Muscle of leg (tissue), 11 donors: ENCODE measurements around the gene RGS16. TPM values are rescaled to one million over a fixed set of nuclear protein-coding genes. Genes with fewer than 3 reads are reported as not detected.
A peak's percentile ranks its signal among the peaks of the same experiment; 100 is the strongest.

Experiments
- DNase-seq: peaks from one replicate; pipeline ENCODE4 v3.0.0; 2013
- H3K27ac ChIP-seq: one replicate; pipeline ENCODE4 v1.5.1; 2013; ENCODE audit warnings: mild to moderate bottlenecking, low read length, control low read depth
- H3K27me3 ChIP-seq: one replicate; pipeline ENCODE4 v1.6.1; 2013; ENCODE audit warnings: low read length; ENCODE audit not compliant: control insufficient read depth, insufficient read depth
- H3K36me3 ChIP-seq: one replicate; pipeline ENCODE4 v1.6.1; 2013; ENCODE audit warnings: low read length; ENCODE audit not compliant: control insufficient read depth, insufficient read depth
- H3K4me1 ChIP-seq: one replicate; pipeline ENCODE4 v1.6.1; 2013; ENCODE audit warnings: low read length; ENCODE audit not compliant: control insufficient read depth, insufficient read depth
- H3K4me3 ChIP-seq: one replicate; pipeline ENCODE4 v1.5.1; 2013; ENCODE audit warnings: low read length, control low read depth
- H3K9me3 ChIP-seq: replicated peaks from 2 replicates; pipeline ENCODE4 v1.6.1; 2013; ENCODE audit warnings: low read depth, low read length; ENCODE audit not compliant: control insufficient read depth
- WGBS: methylation state at CpG from one replicate; pipeline ENCODE4 v1.1.5; 2013; ENCODE audit warnings: missing lambda C conversion rate; ENCODE audit not compliant: insufficient coverage; 5-methylcytosine and 5-hydroxymethylcytosine counted together
- polyA plus RNA-seq, 8 donors: library from polyadenylated mRNA; unstranded; fragments of 120-200 nt; gene quantifications; one replicate each; pipeline versions ENCODE4 v1.2.1 to v1.2.3, GENCODE V29; 2013; ENCODE audit warnings: inconsistent platforms in 1 of 8, low replicate concordance in 1 of 8; ENCODE audit not compliant: insufficient read length in 8 of 8, insufficient read depth in 1 of 8
- total RNA-seq: library from RNA; stranded (reverse); fragments of 120-200 nt; gene quantifications from one replicate; pipeline ENCODE4 v1.2.4, GENCODE V29; 2013

The RGS16 gene
- total and polyA plus RNA-seq, 9 donors = 5.4 to 17.4 (median 9.2) TPM

DNA sequence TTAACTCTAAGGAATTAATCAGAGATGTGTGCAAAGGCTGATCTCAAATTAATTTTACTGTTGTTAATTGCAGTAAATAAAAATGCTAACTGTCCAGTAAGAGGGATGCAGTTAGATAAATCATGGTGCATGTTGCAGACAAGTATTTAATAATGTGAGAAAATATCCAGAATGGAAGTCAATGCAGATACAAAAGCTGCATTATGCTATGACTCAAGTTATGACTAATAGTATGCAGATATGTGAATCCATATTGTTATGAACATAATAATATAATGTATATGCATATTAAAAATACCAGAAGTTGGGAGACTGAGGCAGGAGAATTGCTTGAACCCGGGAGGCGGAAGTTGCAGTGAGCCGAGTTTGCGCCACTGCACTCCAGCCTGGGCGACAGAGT, 36.6 kb downstream of the RGS16 start:
- 100% methylated on average over 1 of the region's 5 CpGs for WGBS
- Histone ChIP-seq H3K9me3 (no peaks in the 10 kb centered on the region), H3K27ac (no peak overlapping the region), H3K4me1 (no peaks in the 10 kb centered on the region), H3K36me3 (no peaks in the 10 kb centered on the region), H3K4me3 (no peak overlapping the region), H3K27me3 (no peaks in the 10 kb centered on the region)
- DNase-seq = no peak

DNA sequence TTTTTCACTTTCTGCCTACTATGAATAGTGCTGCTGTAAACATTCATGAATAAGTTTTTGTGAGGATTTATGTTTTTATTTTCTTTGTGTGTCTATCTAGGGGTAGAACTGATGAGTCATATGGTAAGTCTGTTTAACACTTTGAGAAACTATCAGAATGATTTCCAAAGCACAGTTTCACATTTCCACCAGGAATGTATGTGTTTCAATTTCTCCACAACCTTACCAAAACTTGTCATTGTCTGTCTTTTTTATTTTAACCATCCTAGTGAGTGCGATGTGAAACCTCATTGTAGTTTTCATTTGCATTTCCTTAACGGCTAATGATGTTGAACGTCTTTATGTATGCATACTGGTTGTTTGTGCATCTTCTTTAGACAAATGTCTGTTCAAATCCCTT, 38.7 kb downstream of the RGS16 start:
- H3K4me1 ChIP-seq = no peaks in the 10 kb centered on the region
- H3K9me3 ChIP-seq = no peaks in the 10 kb centered on the region
- no peak overlapping the region for H3K27ac ChIP-seq
- H3K27me3 ChIP-seq = no peaks in the 10 kb centered on the region
- no peak for DNase-seq
- WGBS = no CpG with 5 or more reads among the region's 3 CpGs
- H3K4me3 ChIP-seq = no peak overlapping the region
- H3K36me3 ChIP-seq = no peaks in the 10 kb centered on the region

DNA sequence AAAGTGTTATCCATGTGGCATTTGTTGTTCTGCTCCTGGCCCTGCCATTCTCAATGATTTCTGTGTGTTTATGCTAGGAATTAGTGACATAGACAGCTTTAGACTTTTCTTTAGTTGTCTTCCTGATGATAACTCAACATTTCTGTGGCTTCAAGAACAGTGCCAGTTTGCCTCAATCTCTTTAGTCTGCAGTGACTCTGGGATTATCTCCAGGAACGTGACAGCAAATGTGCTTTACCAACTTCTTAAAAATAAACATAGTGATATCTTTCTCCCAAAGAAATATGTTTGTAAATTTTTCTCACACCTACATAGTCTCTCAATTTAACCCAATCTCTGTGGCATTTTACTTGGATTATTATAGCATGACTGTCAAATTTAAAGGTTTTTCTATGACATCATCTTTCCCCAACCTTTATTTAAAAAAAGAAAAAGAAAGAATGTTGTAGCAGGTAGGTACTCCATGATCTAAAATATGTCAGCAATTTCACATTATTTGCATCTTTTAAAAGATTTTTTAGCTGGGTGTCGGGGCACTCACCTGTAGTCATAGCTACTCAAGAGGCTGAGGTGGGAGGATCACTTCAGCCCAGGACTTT, 39.7 kb downstream of the RGS16 start:
- H3K9me3 ChIP-seq = no peaks in the 10 kb centered on the region
- DNase-seq = no peak
- H3K36me3 ChIP-seq = no peaks in the 10 kb centered on the region
- no peak overlapping the region for H3K27ac ChIP-seq
- H3K4me1 ChIP-seq = no peaks in the 10 kb centered on the region
- no CpG with 5 or more reads among the region's 2 CpGs for WGBS
- no peak overlapping the region for H3K4me3 ChIP-seq
- no peaks in the 10 kb centered on the region for H3K27me3 ChIP-seq

DNA sequence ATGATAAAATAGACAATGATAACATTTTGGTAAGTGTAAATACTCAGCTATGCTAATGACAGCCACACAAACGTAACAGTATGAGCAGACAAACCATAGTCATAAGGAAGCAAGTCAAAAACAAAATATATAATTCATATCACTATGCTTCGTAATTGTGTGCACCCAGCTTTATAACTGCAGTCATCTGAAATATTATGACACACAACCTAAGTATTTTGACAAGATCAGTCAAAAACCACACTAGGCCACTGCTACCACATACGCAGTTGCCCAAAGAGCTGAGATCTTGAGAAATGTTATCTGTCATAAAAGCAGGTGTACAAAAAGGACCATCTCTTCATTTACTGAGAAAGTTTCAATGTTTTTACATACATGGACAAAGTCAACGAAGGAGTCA, 41.1 kb downstream of the RGS16 start:
- Histone ChIP-seq H3K27me3 (no peaks in the 10 kb centered on the region), H3K36me3 (no peaks in the 10 kb centered on the region), H3K4me1 (no peaks in the 10 kb centered on the region), H3K4me3 (no peak overlapping the region), H3K27ac (no peak overlapping the region), H3K9me3 (no peaks in the 10 kb centered on the region)
- WGBS = no CpG with 5 or more reads among the region's 4 CpGs
- no peak for DNase-seq

DNA sequence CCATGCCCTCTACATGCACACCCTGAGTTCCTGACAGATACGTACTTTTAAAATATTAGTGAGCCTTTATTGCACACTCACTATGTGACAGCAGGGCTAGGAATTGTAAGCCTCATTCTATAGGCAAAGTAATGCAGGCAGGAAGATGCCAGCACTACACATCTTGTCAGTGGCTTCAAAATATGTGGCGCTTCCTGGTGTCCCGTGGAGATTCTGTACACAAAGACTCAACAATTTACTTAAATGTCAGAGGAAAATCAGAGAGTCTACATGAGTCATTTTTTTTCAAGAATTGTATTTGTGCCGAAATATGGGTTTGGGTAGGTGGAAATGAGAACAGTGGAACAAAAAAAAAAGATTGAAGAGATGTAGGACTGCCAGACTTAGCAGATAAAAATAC, 42.7 kb downstream of the RGS16 start:
- H3K27ac ChIP-seq = no peak overlapping the region
- WGBS = no CpG with 5 or more reads among the region's 4 CpGs
- no peak for DNase-seq
- H3K4me1 ChIP-seq = no peaks in the 10 kb centered on the region
- H3K9me3 ChIP-seq = no peaks in the 10 kb centered on the region
- H3K36me3 ChIP-seq = no peaks in the 10 kb centered on the region
- no peaks in the 10 kb centered on the region for H3K27me3 ChIP-seq
- H3K4me3 ChIP-seq = no peak overlapping the region

DNA sequence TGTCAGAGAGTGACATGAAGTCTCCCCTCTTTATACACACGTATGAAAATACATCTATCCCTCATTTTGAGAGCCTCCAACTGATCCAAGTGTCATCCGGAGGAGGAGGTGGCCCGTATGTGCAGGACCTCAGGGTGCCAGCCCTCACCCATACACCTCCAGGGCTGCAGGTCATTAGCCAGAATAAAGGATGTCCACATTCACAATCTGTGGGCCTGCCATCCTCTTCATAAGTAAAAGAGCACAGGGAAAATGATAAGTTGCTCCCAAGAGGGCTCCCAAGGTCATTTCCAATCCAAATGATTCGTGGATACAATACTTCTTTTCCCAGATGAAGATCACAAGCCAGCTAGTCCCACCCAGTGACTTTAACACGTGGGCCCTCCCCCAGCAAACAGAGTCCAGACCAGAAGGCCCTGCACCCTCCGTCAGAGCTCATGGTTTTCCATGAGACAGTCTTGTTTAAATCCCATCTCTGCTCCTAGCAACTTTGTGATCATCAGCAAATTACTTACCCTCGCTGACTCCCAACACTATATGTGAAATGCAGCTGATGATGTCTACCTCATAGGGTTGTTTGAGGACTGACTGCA, 43.7 kb downstream of the RGS16 start:
- Histone ChIP-seq H3K36me3 (no peaks in the 10 kb centered on the region), H3K27ac (no peak overlapping the region), H3K4me1 (no peaks in the 10 kb centered on the region), H3K27me3 (no peaks in the 10 kb centered on the region), H3K4me3 (no peak overlapping the region), H3K9me3 (no peaks in the 10 kb centered on the region)
- peak; percentile 11 for DNase-seq
- WGBS = 44% methylated on average over 5 of the region's 7 CpGs

DNA sequence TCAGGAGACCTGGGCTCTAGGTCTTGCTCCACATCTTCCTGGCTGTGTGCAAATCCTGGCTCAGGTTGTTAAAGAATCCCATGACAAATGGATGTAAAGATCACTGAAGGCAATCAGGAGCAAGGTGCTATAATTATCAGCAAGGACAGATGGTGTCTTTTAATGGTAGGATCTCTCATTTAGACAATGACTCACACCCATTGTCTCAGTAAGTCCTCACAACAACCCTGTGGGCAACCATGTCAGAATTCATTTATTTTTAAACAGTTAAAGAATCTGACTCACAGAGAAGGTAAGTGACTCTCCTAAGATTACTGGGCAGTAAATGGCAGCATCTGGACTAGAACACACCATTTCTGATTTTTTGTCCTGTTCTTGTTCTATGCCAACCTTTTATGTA, 47.9 kb downstream of the RGS16 start:
- no peak overlapping the region for H3K4me3 ChIP-seq
- H3K27me3 ChIP-seq = no peaks in the 10 kb centered on the region
- no peak for DNase-seq
- no peak overlapping the region for H3K27ac ChIP-seq
- H3K4me1 ChIP-seq = no peaks in the 10 kb centered on the region
- H3K9me3 ChIP-seq = peaks cover 2% of the 10 kb centered on the region
- no peaks in the 10 kb centered on the region for H3K36me3 ChIP-seq

DNA sequence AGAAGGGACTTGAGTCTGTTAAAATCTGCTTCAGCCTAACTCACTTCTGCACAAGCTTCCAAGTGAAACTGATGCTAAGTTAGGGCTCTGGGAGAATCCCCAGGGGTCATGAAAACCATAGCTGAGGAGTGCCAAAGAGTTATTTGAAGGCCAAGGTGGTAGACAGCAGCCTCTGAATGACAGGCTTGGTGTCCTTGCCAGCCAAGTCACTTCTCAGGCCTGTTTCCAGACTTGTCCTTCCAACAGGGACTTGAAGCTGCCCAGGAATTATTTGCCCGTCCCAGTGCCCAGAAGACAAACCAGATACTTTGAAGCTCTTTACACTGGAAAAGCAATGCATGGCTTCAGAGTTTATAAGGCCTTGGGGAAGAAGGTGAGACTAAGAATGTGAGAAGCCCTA, 48.7 kb downstream of the RGS16 start:
- H3K4me1 ChIP-seq = no peaks in the 10 kb centered on the region
- no peaks in the 10 kb centered on the region for H3K27me3 ChIP-seq
- no peaks in the 10 kb centered on the region for H3K36me3 ChIP-seq
- H3K9me3 ChIP-seq = peaks cover 2% of the 10 kb centered on the region
- H3K4me3 ChIP-seq = no peak overlapping the region
- no peak for DNase-seq
- no peak overlapping the region for H3K27ac ChIP-seq
- WGBS = no CpG with 5 or more reads among the region's 1 CpG

DNA sequence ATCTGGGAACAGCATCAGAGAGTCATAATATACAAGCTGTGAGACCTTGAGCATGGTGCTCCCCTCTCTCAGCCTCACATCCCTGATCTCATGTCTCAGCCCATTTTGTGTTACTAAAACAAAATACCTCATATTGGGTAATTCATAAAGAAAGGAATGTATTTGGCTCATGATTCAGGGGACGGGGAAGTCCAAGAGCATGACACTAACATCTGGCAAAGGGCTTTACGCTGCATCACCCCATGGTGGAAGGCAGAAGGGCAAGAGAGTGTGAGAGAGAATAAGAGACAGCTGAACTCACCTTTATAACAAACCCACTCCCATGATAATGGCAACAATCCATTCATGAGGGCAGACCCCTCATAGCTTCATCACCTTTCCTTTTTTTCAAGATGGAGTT, 51.7 kb downstream of the RGS16 start:
- Histone ChIP-seq H3K27me3 (no peaks in the 10 kb centered on the region), H3K27ac (no peak overlapping the region), H3K36me3 (no peaks in the 10 kb centered on the region), H3K4me3 (no peak overlapping the region), H3K4me1 (no peaks in the 10 kb centered on the region), H3K9me3 (peaks cover 2% of the 10 kb centered on the region)
- no CpG with 5 or more reads among the region's 2 CpGs for WGBS
- DNase-seq = no peak

DNA sequence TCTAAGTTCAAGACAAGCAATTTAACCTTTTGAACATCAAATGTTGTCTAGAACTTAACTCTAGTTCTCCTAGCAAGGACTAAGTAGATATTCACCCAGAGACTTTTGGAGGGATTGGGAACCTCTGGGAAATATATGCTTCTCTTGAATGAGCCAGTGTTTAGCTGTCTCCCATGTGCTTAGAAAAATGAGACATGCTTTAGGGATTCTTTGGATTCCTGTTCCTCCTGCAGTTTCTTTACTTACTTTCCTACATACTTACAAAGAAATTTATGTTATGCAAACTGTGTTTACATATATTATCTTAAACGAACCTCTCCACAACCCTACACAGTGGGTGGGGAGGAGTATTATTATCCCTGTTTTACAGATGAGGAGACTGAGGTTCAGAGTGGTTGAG, 54.4 kb downstream of the RGS16 start:
- no CpG with 5 or more reads among the region's 1 CpG for WGBS
- H3K36me3 ChIP-seq = no peaks in the 10 kb centered on the region
- H3K27me3 ChIP-seq = no peaks in the 10 kb centered on the region
- no peaks in the 10 kb centered on the region for H3K4me1 ChIP-seq
- peaks cover 2% of the 10 kb centered on the region for H3K9me3 ChIP-seq
- no peak for DNase-seq
- H3K4me3 ChIP-seq = no peak overlapping the region
- H3K27ac ChIP-seq = no peak overlapping the region

DNA sequence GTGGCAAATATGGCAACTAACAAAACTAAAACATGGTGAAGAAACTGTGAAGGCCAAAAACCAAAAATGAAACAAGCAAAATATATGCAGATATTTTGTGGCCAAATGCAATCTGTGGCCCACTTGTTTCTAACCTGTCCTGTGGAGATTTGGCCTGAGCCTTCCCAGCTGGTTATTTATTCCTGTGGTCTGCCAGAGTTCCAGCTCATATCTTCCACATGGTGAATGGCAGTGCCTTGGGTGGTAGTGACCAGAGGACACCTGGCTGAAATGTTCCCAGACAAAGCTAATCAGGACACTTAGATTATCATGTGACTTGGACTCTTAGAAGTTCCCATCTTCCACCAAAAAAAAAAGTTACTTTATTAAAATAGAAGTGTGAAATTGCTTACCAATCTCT, 54.8 kb downstream of the RGS16 start:
- H3K27ac ChIP-seq = no peak overlapping the region
- no peak for DNase-seq
- no peaks in the 10 kb centered on the region for H3K27me3 ChIP-seq
- no peak overlapping the region for H3K4me3 ChIP-seq
- H3K9me3 ChIP-seq = peaks cover 2% of the 10 kb centered on the region
- H3K4me1 ChIP-seq = no peaks in the 10 kb centered on the region
- H3K36me3 ChIP-seq = no peaks in the 10 kb centered on the region
